GM12865 (cell line): Measurements from ENCODE around the gene PDCD4.

Experiments used
- DNase-seq: peaks from one replicate; pipeline ENCODE4 v3.0.0; 2010; ENCODE audit warnings: low read depth
- H3K4me3 ChIP-seq: 2 replicates; pipeline ENCODE4 v1.5.1; 2011; ENCODE audit warnings: mild to moderate bottlenecking, low read depth, low read length, control low read depth
- TF ChIP-seq, protein P1 (sequence below): IDR thresholded peaks from 2 replicates; pipeline ENCODE4 v1.5.1; 2011; ENCODE audit warnings: low read length, control low read depth, low read depth, inconsistent platforms; ENCODE audit not compliant: insufficient read depth; ENCODE audit errors: missing control alignments

PDCD4 gene

DNA sequence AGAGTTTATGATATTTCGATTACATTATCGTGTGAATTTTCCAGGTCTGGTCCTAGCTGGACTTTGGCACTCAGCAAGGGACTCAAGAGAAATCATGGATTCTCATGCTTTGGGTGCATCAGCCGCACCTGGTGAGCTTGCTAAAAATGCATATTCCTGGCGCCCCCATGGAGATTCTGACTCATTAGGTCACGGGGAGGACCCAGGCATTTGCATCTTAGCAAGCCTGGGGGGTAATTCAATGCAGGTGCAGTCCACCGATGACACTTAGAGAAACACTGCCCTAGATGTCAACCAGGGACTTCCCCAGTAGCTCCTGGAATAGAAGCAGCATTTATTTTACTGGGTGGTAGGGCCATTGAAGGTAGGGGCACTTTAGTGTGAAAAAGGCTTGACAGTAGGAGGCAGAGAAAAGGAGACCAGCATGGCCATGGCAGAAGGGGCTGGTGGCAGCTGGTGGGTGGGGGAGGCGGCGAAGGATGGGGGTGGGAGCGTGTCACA is 29.9 kb upstream of the PDCD4 start:
- TF ChIP-seq, protein P1, sequence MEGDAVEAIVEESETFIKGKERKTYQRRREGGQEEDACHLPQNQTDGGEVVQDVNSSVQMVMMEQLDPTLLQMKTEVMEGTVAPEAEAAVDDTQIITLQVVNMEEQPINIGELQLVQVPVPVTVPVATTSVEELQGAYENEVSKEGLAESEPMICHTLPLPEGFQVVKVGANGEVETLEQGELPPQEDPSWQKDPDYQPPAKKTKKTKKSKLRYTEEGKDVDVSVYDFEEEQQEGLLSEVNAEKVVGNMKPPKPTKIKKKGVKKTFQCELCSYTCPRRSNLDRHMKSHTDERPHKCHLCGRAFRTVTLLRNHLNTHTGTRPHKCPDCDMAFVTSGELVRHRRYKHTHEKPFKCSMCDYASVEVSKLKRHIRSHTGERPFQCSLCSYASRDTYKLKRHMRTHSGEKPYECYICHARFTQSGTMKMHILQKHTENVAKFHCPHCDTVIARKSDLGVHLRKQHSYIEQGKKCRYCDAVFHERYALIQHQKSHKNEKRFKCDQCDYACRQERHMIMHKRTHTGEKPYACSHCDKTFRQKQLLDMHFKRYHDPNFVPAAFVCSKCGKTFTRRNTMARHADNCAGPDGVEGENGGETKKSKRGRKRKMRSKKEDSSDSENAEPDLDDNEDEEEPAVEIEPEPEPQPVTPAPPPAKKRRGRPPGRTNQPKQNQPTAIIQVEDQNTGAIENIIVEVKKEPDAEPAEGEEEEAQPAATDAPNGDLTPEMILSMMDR = no peak
- H3K4me3 ChIP-seq = peak overlapping the region; percentile 82

DNA sequence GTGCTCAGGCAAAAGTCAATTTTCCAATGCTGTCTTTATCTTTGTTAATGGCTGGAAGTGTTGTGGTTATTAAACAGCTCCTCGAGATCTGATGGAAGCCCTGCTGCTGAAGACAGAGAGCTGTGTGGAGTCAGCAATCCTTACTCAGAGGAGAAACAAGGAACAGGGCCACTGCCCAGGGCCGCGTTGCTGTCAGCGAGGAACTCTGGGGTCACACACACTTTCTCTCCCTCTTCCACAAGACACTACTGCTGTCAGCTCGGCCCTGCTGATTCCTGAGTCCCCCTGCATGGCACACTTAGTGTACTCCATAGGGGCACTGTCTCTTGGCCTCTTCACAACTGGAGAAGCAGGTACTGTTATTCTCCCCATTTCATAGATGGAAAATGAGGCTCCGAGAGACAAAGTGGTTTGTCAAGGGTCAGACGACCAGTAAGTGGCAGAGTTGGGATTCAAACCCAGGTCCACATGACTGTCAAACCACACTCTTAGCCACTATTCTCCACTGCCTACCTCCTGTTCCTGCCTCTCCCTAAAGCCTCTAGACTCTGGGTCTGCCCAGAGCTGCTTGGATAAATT is 29.3 kb upstream of the PDCD4 start:
- TF ChIP-seq, protein P1 = no peak
- peak; percentile 68 for DNase-seq
- peak overlapping the region; percentile 82 for H3K4me3 ChIP-seq

More for the DNA sequence above, 29.9 kb upstream of the PDCD4 start:
- DNase-seq = peak; percentile 94

DNA sequence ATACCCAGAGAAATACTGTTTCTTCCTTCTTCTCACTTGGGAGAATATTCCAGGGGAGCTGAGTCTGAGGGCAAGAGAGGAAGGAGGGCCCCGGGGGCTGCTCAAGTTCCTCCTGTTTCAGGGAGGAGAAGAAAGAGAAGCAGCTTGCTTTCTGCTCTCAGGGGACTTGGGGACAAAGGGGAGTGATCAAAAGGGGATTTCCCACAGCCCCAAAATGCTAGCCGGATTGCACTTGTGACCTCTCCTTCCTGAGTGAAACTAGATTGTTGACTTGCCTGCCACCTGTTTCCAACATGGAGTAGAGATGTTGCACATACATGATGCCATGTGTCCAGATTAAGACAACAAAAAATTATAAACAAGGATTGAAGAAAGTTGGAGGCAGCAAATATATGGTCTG is 28.7 kb upstream of the PDCD4 start:
- H3K4me3 ChIP-seq = peak overlapping the region; percentile 82
- DNase-seq = peak; percentile 98
- TF ChIP-seq, protein P1 = no peak

DNA sequence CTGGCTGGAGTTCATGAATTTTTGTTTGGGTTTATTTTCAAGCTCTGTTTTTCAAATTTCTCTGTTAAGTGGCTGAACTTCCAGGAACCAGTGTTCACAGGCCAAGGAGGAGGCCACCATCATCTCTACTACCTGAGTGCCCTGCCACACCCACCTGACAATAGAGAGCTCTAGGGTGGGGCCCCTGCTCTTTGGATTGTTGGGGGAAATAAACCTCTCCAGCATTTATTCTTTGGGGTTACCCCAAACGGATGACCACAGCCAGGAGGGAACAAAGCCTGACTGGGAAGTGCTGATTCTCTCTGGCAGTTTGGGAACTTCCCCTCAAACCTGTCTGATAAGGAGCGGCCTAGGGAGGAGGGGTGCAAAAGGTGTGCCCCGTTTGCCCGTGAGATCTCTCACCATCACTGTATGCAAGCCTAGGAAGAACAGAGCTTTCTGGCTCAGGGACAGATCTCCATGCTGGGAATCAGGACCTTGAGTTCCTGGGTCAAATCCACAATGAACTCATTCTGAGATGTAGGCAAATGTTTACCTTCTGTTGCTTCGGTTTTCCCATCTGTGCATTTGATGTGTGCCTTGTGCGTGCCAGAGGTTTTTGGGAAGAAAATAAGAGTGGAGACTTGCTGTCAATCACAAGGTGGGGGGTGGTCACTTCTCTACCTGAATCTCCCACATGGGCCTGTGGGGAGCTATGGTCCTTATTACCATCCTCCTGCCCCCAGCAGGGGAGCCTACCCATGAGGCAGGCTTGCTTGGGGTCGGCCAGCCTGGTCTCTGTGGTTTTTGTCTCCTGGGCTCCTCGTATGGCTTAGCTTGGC is 27.7 kb upstream of the PDCD4 start:
- H3K4me3 ChIP-seq = peak overlapping the region; percentile 82
- TF ChIP-seq, protein P1 = no peak
- DNase-seq = peak; percentile 51

DNA sequence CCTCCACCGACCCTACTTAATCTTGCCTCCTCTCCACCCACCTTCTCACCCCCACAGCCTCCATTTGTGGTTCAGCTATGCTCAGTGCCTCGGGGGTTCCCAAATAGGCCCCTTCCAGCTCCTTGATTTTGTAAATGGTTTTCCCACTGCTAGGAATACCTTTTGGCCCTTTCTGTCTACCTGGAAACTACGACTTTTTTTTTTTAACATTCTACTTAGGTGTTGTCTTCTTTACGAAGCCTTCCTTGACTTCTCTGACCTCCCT is 27.2 kb upstream of the PDCD4 start:
- peak overlapping the region; percentile 82 for H3K4me3 ChIP-seq
- no peak for DNase-seq
- TF ChIP-seq, protein P1 = no peak

DNA sequence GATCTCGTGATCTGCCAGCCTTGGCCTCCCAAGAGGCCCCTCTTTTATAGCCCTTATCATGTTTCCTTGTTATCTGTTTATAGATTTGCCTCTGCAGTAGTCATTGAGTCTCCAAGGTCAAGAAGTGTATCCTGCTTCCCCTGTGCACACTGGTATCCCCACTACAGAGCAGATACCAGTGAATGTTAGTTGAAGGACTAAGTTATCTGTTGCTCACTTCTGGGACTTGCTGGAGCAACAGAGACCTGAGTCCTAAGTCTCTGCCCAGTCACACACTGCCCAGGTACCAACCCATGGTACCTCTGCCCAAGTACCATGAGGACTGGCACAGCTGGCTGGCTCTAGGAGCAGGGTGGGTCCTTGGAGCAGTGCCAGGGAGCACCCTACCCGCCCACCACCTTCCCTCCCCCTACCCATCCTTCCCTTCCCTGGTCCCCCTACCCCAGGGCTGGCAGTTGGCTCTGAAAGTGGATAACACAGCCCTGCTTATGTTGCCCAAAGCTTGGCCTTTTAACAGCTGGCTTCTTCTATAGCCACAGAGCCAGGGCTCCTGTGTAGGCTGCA is 26.5 kb upstream of the PDCD4 start:
- H3K4me3 ChIP-seq = no peak overlapping the region
- TF ChIP-seq, protein P1 = no peak
- DNase-seq = no peak
